ENCODE results near the gene NID2. TPM values are rescaled to one million over a fixed set of nuclear protein-coding genes. Genes with fewer than 3 reads are reported as not detected.

NID2 gene
- total RNA-seq, 1 experiment from 2014 or later = 12.6 TPM

DNA sequence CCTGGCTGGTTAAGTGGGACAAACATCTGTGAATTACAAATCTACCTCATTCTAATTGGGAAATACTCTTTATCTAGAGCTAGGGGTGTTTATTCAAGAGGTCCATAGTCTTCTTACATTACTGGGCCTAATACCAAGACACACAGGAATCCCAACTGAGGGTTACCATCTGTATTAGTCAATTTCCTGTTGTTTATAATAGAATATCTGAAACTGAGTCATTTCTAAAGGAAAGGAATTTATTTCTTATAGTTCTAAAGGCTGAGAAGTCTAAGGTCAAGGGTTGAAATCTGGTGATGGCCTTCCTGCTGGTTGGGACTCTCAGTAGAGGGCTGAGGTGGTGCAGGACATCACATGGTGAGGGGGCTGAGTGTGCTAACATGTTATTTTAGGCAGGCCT is 43.5 kb downstream of the NID2 start:
- Histone ChIP-seq H3K4me1 (ENCODE audit: insufficient read depth, low read length, poor library complexity, severe bottlenecking) (peaks cover 42% of the 10 kb centered on the region), H3K27me3 (replicated peaks; ENCODE audit: insufficient read depth, low read depth, low read length, poor library complexity) (no peaks in the 10 kb centered on the region), H3K4me3 (ENCODE audit: low read depth, low read length, poor library complexity, severe bottlenecking) (no peak overlapping the region), H3K9me3 (ENCODE audit: low read depth, low read length, poor library complexity, severe bottlenecking) (no peaks in the 10 kb centered on the region), H3K36me3 (ENCODE audit: insufficient read depth, low read length, poor library complexity, severe bottlenecking) (peaks cover 11% of the 10 kb centered on the region), H3K27ac (ENCODE audit: low read depth, low read length, poor library complexity, severe bottlenecking) (no peak overlapping the region)
- ChIA-PET CTCF (no interaction called here), POLR2A (ENCODE audit: low non-redundant PET) (no interaction called here)
- TF ChIP-seq, protein P1, sequence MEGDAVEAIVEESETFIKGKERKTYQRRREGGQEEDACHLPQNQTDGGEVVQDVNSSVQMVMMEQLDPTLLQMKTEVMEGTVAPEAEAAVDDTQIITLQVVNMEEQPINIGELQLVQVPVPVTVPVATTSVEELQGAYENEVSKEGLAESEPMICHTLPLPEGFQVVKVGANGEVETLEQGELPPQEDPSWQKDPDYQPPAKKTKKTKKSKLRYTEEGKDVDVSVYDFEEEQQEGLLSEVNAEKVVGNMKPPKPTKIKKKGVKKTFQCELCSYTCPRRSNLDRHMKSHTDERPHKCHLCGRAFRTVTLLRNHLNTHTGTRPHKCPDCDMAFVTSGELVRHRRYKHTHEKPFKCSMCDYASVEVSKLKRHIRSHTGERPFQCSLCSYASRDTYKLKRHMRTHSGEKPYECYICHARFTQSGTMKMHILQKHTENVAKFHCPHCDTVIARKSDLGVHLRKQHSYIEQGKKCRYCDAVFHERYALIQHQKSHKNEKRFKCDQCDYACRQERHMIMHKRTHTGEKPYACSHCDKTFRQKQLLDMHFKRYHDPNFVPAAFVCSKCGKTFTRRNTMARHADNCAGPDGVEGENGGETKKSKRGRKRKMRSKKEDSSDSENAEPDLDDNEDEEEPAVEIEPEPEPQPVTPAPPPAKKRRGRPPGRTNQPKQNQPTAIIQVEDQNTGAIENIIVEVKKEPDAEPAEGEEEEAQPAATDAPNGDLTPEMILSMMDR (conservative IDR thresholded peaks at IDR 0.05; ENCODE audit: low read depth, low read length) = no peak
- no peak for TF ChIP-seq EZH2 (IDR thresholded peaks at IDR 0.05; ENCODE audit: borderline replicate concordance, low read depth, low read length, poor library complexity, severe bottlenecking)
- intact Hi-C loops (cut with micrococcal nuclease; ENCODE audit: unreplicated experiment) = no loop called here
- BruUV-seq (replicated peaks) = no TSS peak
- no peak for DNase-seq (ENCODE audit: low spot score)

DNA sequence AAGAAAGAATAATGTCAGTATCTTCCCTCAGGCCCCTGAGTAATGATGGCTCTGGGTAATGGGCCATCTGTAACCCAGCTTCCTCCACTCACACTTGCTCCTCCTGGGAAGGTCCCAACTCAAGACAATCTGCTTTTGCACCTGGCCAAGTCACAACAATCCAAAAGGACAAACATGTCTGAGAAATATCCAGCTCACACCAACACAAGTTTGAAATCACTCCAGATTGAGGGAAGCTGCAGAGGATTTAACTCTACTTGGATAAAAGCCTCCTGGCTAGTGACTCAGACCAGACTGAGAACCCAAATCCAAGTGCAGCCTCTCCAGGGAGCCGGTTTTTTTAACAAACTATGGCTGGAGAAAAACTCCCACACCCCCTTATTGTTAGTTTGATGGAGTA is 45.3 kb downstream of the NID2 start:
- ChIA-PET POLR2A (ENCODE audit: low non-redundant PET) (no interaction called here), CTCF (no interaction called here)
- Histone ChIP-seq H3K27me3 (replicated peaks; ENCODE audit: insufficient read depth, low read depth, low read length, poor library complexity) (no peaks in the 10 kb centered on the region), H3K9me3 (ENCODE audit: low read depth, low read length, poor library complexity, severe bottlenecking) (no peaks in the 10 kb centered on the region), H3K4me1 (ENCODE audit: insufficient read depth, low read length, poor library complexity, severe bottlenecking) (peaks cover 35% of the 10 kb centered on the region), H3K36me3 (ENCODE audit: insufficient read depth, low read length, poor library complexity, severe bottlenecking) (peaks cover 11% of the 10 kb centered on the region), H3K4me3 (ENCODE audit: low read depth, low read length, poor library complexity, severe bottlenecking) (no peak overlapping the region), H3K27ac (ENCODE audit: low read depth, low read length, poor library complexity, severe bottlenecking) (no peak overlapping the region)
- no peak for DNase-seq (ENCODE audit: low spot score)
- no TSS peak for BruUV-seq (replicated peaks)
- TF ChIP-seq, protein P1 (conservative IDR thresholded peaks at IDR 0.05; ENCODE audit: low read depth, low read length) = no peak
- no peak for TF ChIP-seq EZH2 (IDR thresholded peaks at IDR 0.05; ENCODE audit: borderline replicate concordance, low read depth, low read length, poor library complexity, severe bottlenecking)
- intact Hi-C loops (cut with micrococcal nuclease; ENCODE audit: unreplicated experiment) = no loop called here

DNA sequence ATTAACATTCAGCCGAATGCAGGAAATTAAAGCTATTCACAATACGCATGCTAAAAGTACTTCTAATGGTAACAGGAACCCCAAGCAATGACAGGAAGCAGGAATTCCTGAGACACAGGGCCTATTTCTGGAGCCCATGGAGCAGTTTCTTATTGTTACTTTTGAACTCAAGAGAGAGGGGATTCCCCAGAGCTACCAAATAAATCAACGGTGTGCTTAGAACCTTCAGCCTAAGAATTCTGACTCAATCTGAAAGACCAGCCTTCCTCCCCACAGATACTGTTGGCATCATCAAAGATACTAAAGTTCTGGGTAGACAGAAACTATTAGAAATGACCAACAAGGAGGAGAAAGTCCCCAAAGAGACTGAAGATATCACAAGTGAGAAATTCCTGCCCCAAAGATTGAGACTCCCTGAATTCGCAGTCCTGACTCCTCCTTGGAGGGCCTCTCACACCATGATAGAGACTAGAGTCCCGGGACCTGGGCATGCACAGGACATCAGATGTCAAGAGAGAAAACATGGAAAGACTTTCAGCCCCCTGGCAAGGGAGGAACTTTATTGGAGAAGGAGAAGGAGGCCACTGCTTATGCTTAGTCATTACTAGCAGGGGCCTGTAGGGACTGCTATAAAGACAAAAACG is 46.8 kb downstream of the NID2 start:
- BruUV-seq (replicated peaks) = no TSS peak
- CTCF ChIA-PET = no interaction called here
- no peaks in the 10 kb centered on the region for H3K9me3 ChIP-seq (ENCODE audit: low read depth, low read length, poor library complexity, severe bottlenecking)
- peaks cover 35% of the 10 kb centered on the region for H3K4me1 ChIP-seq (ENCODE audit: insufficient read depth, low read length, poor library complexity, severe bottlenecking)
- intact Hi-C loops (cut with micrococcal nuclease; ENCODE audit: unreplicated experiment) = no loop called here
- TF ChIP-seq, protein P1 (conservative IDR thresholded peaks at IDR 0.05; ENCODE audit: low read depth, low read length) = no peak
- TF ChIP-seq EZH2 (IDR thresholded peaks at IDR 0.05; ENCODE audit: borderline replicate concordance, low read depth, low read length, poor library complexity, severe bottlenecking) = no peak
- POLR2A ChIA-PET (ENCODE audit: low non-redundant PET) = no interaction called here
- no peak for DNase-seq (ENCODE audit: low spot score)
- H3K27me3 ChIP-seq (replicated peaks; ENCODE audit: insufficient read depth, low read depth, low read length, poor library complexity) = no peaks in the 10 kb centered on the region
- peak overlapping the region; percentile 60 for H3K27ac ChIP-seq (ENCODE audit: low read depth, low read length, poor library complexity, severe bottlenecking)
- no peak overlapping the region for H3K4me3 ChIP-seq (ENCODE audit: low read depth, low read length, poor library complexity, severe bottlenecking)
- H3K36me3 ChIP-seq (ENCODE audit: insufficient read depth, low read length, poor library complexity, severe bottlenecking) = peaks cover 11% of the 10 kb centered on the region

All from A673 (cell line).